ENCODE measurements around the gene MAP3K10.

Gene MAP3K10

DNA sequence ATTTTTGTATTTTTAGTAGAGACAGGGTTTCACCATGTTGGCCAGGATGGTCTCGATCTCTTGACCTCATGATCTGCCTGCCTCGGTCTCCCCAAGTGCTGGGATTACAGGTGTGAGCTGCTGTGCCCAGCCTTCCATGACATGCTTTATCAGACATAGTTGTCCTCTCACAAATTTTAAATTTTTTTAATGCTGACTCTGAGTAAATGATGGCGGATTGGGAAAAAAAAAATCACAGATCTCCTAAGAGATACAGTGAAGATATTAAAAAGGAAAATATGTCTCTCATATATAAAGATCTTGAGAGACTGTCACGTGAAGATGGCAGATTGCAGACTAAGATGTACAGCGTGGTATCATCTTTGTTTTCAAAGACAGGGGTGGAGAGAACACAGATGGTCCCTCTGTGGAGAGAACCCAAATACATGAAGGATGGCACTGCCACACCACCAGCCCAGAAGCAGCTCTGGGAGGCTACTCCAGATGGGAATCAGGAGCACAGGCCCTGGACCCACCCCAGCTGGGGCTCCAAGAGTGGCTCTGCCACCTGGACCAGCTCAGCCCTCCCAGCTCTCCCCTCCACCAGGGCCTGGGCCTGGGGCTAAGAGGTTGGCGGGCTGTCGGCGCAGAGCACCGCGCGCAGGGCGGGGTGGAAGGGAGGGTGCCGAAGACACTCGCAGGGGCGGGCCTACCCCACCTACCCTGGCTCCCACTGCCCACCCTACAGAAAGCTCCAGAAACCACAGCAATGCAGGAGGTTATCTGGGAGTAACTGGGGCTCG, 55.3 kb downstream of the MAP3K10 start:
- DNase-seq (ENCODE audit: extremely low read depth in 1 of 2, low read depth in 1 of 2), result no peak

DNA sequence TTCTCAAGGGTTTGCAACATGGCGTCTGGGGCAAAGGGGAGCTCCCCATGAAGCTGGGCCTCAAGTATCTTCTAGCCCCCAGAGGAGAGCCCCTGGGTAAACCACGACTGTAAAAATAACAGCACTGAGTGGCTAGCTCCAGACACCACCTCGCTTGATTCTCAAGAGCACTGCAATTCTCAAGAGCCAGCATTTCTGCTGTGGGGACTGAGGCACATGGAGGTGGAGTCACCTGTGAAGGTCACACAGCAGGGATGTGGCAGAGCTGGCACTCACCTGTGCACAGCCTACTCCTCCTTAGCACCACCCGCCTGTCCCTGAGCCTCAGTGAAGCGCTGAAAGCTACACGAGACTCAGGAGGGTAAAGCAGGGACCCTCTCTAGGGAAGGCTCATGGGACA, 56.0 kb downstream of the MAP3K10 start:
- DNase-seq (ENCODE audit: extremely low read depth in 1 of 2, low read depth in 1 of 2), result no peak

DNA sequence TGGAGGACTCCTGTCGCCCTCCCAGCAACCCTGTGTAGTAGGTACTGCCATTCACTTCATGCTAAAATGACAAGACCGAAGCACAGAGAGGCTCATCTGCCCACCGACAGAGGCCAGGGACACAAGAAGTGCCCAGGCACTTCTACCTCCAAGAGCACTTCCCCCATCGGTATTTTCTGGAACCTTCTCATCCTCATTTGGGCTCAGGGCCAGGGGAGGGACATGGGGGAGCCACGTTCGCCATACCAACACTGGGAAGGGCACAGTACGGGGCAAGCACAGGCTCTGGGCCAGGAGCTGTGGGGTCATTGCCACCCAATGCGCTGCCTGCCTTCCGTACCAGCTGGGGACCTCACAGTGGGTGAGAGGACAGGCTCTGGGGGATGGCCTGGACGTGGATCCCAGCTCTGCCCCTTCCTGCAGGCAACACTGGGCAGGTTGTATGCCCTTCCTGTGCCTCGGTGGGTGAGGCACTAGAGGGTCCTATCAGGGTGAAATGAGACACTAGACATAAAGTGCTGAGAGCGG, 56.6 kb downstream of the MAP3K10 start:
- no peak for DNase-seq (ENCODE audit: extremely low read depth in 1 of 2, low read depth in 1 of 2)

- no peak for DNase-seq (ENCODE audit: extremely low read depth in 1 of 2, low read depth in 1 of 2)
Measured at GRCh38 chr19:40249201-40249600, 58.0 kb downstream of the MAP3K10 start.

- no peak for DNase-seq (ENCODE audit: extremely low read depth in 1 of 2, low read depth in 1 of 2)
Measured at GRCh38 chr19:40249781-40250180, 58.6 kb downstream of the MAP3K10 start.

DNA sequence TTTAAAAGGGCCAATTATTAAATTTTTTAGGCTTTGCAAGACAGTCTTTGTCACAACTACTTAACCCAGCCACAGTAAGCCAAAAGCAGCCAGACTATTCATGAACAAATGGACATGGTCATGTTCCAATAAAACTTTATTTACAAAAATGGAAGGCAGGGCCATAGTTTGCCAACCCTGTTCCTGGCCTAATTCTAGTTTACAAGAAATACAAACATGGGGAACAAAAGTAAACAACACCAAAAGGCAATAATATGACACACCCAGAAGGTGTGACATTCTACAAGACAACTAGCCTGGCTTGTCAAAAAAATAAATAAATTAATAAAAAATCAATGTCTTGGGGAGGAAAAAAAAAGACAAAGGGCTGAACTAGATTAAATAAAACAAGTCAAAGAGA, 60.0 kb downstream of the MAP3K10 start:
- DNase-seq (ENCODE audit: extremely low read depth in 1 of 2, low read depth in 1 of 2), result no peak

DNA sequence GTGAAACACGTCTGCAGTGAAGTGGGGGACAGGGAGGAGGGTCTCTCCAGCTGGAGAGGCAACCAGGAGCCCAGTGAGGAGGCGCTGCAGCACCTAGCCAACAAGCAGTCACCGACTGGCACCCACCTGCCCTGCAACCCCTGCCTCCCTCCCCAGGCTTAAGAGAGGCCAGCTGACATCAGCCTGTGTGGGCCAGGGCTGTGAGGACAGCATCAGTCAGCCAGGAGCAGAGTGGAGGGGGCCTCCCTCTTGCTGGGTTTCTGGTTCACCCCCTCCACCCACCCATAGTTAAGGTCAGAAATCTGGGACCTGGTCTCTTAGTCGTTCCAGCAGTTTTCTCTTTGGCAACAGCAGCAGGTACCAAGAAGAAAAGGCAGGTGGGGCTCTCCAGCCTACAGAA, 60.8 kb downstream of the MAP3K10 start:
- no peak for DNase-seq (ENCODE audit: extremely low read depth in 1 of 2, low read depth in 1 of 2)

- no peak for DNase-seq (ENCODE audit: extremely low read depth in 1 of 2, low read depth in 1 of 2)
Measured at GRCh38 chr19:40252395-40252794, 61.2 kb downstream of the MAP3K10 start.

GRCh38 chr19:40253611-40254092, 62.4 kb downstream of the MAP3K10 start:
- no peak for DNase-seq (ENCODE audit: extremely low read depth in 1 of 2, low read depth in 1 of 2)

- no peak for DNase-seq (ENCODE audit: extremely low read depth in 1 of 2, low read depth in 1 of 2)
Measured at GRCh38 chr19:40254714-40255418, 63.6 kb downstream of the MAP3K10 start.

- no peak for DNase-seq (ENCODE audit: extremely low read depth in 1 of 2, low read depth in 1 of 2)
Measured at GRCh38 chr19:40255619-40256166, 64.5 kb downstream of the MAP3K10 start.

- DNase-seq (ENCODE audit: extremely low read depth in 1 of 2, low read depth in 1 of 2), result no peak
Measured at GRCh38 chr19:40256512-40256911, 65.3 kb downstream of the MAP3K10 start.

GRCh38 chr19:40257096-40257517, 65.9 kb downstream of the MAP3K10 start:
- no peak for DNase-seq (ENCODE audit: extremely low read depth in 1 of 2, low read depth in 1 of 2)

DNA sequence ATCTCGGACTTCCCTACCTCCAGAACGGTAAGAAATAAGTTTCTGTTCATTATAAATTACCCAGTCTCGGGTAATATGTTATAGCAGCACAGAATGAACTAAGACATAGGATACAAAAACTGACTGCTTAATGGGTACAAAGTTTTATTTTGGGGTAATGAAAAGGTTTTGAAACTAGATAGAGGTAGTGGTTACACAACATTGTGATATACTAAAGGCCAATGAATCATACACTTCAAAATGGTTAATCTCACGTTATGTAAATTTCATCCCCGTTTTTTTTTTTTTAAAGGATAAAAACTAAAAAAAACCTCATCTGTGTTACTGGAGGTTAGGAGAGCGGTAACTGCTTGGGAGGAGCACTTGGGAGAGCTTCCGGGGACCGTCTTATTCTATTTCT, 70.4 kb downstream of the MAP3K10 start:
- DNase-seq (ENCODE audit: extremely low read depth in 1 of 2, low read depth in 1 of 2), result no peak

- DNase-seq (ENCODE audit: extremely low read depth in 1 of 2, low read depth in 1 of 2), result no peak
Measured at GRCh38 chr19:40262422-40262821, 71.2 kb downstream of the MAP3K10 start.

DNA sequence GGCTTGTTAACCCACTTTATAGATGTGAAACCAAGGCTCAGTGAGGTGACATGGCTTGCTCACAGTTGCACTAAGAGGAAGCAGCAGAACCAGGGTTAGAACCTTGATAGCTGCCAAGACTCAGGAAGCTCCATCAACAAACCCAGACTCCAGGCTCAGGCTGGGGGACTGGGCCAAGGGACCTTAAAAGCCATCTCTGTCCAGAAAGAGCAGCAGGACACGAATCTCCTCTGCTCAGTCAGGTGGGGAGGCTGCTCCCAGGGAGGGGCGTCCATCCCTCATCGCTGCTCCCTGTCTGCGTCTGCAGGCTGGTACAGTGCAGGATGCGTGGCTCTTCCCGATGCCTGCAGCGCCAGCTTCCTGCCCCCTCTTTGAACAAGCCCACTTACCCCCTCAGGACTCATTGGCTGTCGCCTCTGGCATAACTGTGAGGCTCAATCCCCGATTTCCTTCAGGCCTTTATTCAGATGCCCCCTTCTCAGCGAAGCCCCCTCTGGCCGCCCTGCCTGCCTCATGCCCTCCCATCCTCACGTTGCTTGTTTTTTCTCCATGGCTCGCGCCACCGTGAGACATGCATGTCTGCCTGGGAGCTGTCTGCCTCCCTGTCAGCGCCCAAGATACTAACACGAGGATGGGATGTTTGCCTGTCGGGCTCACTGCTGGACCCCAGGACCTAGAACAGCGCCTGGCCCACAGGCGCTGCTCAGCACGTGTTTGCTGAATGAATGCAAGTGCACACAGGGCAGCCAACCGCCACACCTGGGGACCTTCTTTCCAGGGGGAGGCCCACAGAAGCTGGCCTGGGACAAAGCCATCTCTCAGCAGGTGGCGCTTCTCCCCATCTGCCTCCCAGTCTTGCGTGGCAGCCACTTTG, 72.5 kb downstream of the MAP3K10 start:
- no peak for DNase-seq (ENCODE audit: extremely low read depth in 1 of 2, low read depth in 1 of 2)

GRCh38 chr19:40264314-40265054, 73.3 kb downstream of the MAP3K10 start:
- no peak for DNase-seq (ENCODE audit: extremely low read depth in 1 of 2, low read depth in 1 of 2)
